Upper lobe of left lung (tissue), 4 donors: Measurements from ENCODE around the gene TNF.
A peak's percentile ranks its signal among the peaks of the same experiment; 100 is the strongest.

Experiments used
- POLR2A ChIP-seq, 4 donors: fragments of 450-650 bp; IDR thresholded peaks; one replicate each; pipeline ENCODE4 v1.5.1; 2016 to 2017; ENCODE audit warnings: antibody characterized with exemption in 4 of 4, mild to moderate bottlenecking in 2 of 4
- TF ChIP-seq, protein P1 (sequence below), 6 experiments: fragments of 450-650 bp in 4 of 6; fragments of 200-600 bp in 2 of 6; sonication (generic) in 2 of 6; IDR thresholded peaks; one replicate each; pipeline ENCODE4 v1.5.1; 2016 to 2019; ENCODE audit warnings: antibody characterized with exemption in 6 of 6

DNA sequence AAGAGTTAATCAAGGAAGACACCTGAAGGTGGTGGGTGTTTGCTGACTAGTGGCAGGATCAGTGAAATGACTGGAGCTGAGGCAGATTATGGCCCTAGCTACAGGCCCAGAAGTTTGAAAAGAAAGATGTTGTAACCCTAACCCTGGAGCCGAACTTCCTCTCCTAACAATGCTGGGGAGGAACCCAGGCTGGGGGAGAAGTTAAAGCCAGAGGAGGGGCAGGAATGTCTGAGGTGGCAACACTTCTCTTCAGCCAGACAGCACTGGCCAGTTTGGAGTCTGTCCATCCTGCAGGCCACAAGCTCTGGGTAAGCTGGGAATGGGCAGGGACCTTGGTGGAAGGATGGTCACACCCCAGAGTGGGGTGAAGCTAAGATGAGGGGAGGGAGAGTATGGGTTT lies 10.6 kb downstream of the TNF start, which contains the start of gene LST1:
- TF ChIP-seq, protein P1, sequence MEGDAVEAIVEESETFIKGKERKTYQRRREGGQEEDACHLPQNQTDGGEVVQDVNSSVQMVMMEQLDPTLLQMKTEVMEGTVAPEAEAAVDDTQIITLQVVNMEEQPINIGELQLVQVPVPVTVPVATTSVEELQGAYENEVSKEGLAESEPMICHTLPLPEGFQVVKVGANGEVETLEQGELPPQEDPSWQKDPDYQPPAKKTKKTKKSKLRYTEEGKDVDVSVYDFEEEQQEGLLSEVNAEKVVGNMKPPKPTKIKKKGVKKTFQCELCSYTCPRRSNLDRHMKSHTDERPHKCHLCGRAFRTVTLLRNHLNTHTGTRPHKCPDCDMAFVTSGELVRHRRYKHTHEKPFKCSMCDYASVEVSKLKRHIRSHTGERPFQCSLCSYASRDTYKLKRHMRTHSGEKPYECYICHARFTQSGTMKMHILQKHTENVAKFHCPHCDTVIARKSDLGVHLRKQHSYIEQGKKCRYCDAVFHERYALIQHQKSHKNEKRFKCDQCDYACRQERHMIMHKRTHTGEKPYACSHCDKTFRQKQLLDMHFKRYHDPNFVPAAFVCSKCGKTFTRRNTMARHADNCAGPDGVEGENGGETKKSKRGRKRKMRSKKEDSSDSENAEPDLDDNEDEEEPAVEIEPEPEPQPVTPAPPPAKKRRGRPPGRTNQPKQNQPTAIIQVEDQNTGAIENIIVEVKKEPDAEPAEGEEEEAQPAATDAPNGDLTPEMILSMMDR (IDR thresholded peaks at IDR 0.05): no peak
- TF ChIP-seq POLR2A (IDR thresholded peaks at IDR 0.05): peak in 1 of 4 donors; percentile 7
